GM12892 (cell line): ENCODE data around the gene PRUNE2.

Source experiments
- POLR2A ChIP-seq: IDR thresholded peaks from 2 replicates; pipeline ENCODE4 v1.6.1; 2011; ENCODE audit warnings: low read depth, low read length, control low read depth
- POLR2AphosphoS5 ChIP-seq: IDR thresholded peaks from 2 replicates; pipeline ENCODE4 v1.6.1; 2011; ENCODE audit warnings: low read depth, low read length, control low read depth

- no peak for TF ChIP-seq POLR2A
- TF ChIP-seq POLR2AphosphoS5 = no peak
Observed at GRCh38 chr9:76737154-76737902, 168.6 kb downstream of the PRUNE2 start.
